SK-N-MC (cell line): Measurements from ENCODE around the gene PRDX4.

Experiments used
- EZH2 ChIP-seq: fragments of 200-600 bp; sonication (generic); IDR thresholded peaks from one replicate; pipeline ENCODE4 v1.6.1; 2017; ENCODE audit warnings: antibody characterized with exemption
- POLR2AphosphoS5 ChIP-seq: IDR thresholded peaks from 2 replicates; pipeline ENCODE4 v1.6.1; 2012; ENCODE audit warnings: mild to moderate bottlenecking, low read depth, low read length, borderline replicate concordance

GRCh38 chrX:23643020-23643419 is 24.3 kb upstream of the PRDX4 start:
- no peak for TF ChIP-seq POLR2AphosphoS5
- TF ChIP-seq EZH2, result no peak
